ENCODE measurements around the gene MORC2.

Gene MORC2

GRCh38 chr22:30883586-30884145 lies 84.9 kb downstream of the MORC2 start:
- H3K4me3 ChIP-seq (ENCODE audit: low read length, poor library complexity, severe bottlenecking), result no peak overlapping the region
- TF ChIP-seq CTCF (conservative IDR thresholded peaks at IDR 0.05; ENCODE audit: low read length), result no peak
- TF ChIP-seq EZH2phosphoT487 (IDR thresholded peaks at IDR 0.05; ENCODE audit: borderline replicate concordance), result no peak
- no peaks in the 10 kb centered on the region for H3K79me2 ChIP-seq (ENCODE audit: insufficient read depth, low read length)
- no peaks in the 10 kb centered on the region for H3K4me1 ChIP-seq (ENCODE audit: insufficient read depth, low read length, poor library complexity, severe bottlenecking)
- no peaks in the 10 kb centered on the region for H3K9me3 ChIP-seq (ENCODE audit: insufficient read depth, low read depth, low read length)
- no peaks in the 10 kb centered on the region for H3K36me3 ChIP-seq (ENCODE audit: insufficient read depth, low read length)
- no peaks in the 10 kb centered on the region for H4K20me1 ChIP-seq (ENCODE audit: insufficient read depth, low read length, poor library complexity, severe bottlenecking)
- H3K27me3 ChIP-seq (ENCODE audit: insufficient read depth, low read length, poor library complexity, severe bottlenecking), result no peaks in the 10 kb centered on the region
- no peak overlapping the region for H3K9ac ChIP-seq (ENCODE audit: low read depth, low read length, poor library complexity, severe bottlenecking)
- H3K4me2 ChIP-seq (ENCODE audit: low read depth, low read length, poor library complexity, severe bottlenecking), result no peak overlapping the region
- no peak overlapping the region for H2AFZ ChIP-seq (ENCODE audit: low read length)
- H3K9me2 ChIP-seq (replicated peaks; ENCODE audit: low read depth, low read length), result no peaks in the 10 kb centered on the region
- no peaks in the 10 kb centered on the region for H3F3A ChIP-seq (ENCODE audit: low read depth)

GRCh38 chr22:30882974-30883533 lies 85.5 kb downstream of the MORC2 start:
- Histone ChIP-seq H3K4me3 (ENCODE audit: low read length, poor library complexity, severe bottlenecking) (no peak overlapping the region), H2AFZ (ENCODE audit: low read length) (no peak overlapping the region), H3K4me2 (ENCODE audit: low read depth, low read length, poor library complexity, severe bottlenecking) (no peak overlapping the region), H3K27me3 (ENCODE audit: insufficient read depth, low read length, poor library complexity, severe bottlenecking) (no peaks in the 10 kb centered on the region), H3K9me2 (replicated peaks; ENCODE audit: low read depth, low read length) (no peaks in the 10 kb centered on the region), H3K4me1 (ENCODE audit: insufficient read depth, low read length, poor library complexity, severe bottlenecking) (no peaks in the 10 kb centered on the region), H3K36me3 (ENCODE audit: insufficient read depth, low read length) (no peaks in the 10 kb centered on the region), H3K9ac (ENCODE audit: low read depth, low read length, poor library complexity, severe bottlenecking) (no peak overlapping the region), H3K9me3 (ENCODE audit: insufficient read depth, low read depth, low read length) (no peaks in the 10 kb centered on the region), H4K20me1 (ENCODE audit: insufficient read depth, low read length, poor library complexity, severe bottlenecking) (no peaks in the 10 kb centered on the region), H3K79me2 (ENCODE audit: insufficient read depth, low read length) (no peaks in the 10 kb centered on the region), H3F3A (ENCODE audit: low read depth) (no peaks in the 10 kb centered on the region)
- no peak for TF ChIP-seq CTCF (conservative IDR thresholded peaks at IDR 0.05; ENCODE audit: low read length)
- no peak for TF ChIP-seq EZH2phosphoT487 (IDR thresholded peaks at IDR 0.05; ENCODE audit: borderline replicate concordance)

- Histone ChIP-seq H3K27me3 (ENCODE audit: insufficient read depth, low read length, poor library complexity, severe bottlenecking) (no peaks in the 10 kb centered on the region), H3F3A (ENCODE audit: low read depth) (no peaks in the 10 kb centered on the region), H3K9ac (ENCODE audit: low read depth, low read length, poor library complexity, severe bottlenecking) (no peak overlapping the region), H3K9me3 (ENCODE audit: insufficient read depth, low read depth, low read length) (no peaks in the 10 kb centered on the region), H3K9me2 (replicated peaks; ENCODE audit: low read depth, low read length) (no peaks in the 10 kb centered on the region), H3K36me3 (ENCODE audit: insufficient read depth, low read length) (no peaks in the 10 kb centered on the region), H3K79me2 (ENCODE audit: insufficient read depth, low read length) (no peaks in the 10 kb centered on the region), H3K4me1 (ENCODE audit: insufficient read depth, low read length, poor library complexity, severe bottlenecking) (no peaks in the 10 kb centered on the region), H3K4me2 (ENCODE audit: low read depth, low read length, poor library complexity, severe bottlenecking) (no peak overlapping the region), H2AFZ (ENCODE audit: low read length) (no peak overlapping the region), H4K20me1 (ENCODE audit: insufficient read depth, low read length, poor library complexity, severe bottlenecking) (no peaks in the 10 kb centered on the region), H3K4me3 (ENCODE audit: low read length, poor library complexity, severe bottlenecking) (no peak overlapping the region)
- TF ChIP-seq CTCF (conservative IDR thresholded peaks at IDR 0.05; ENCODE audit: low read length) (no peak), EZH2phosphoT487 (IDR thresholded peaks at IDR 0.05; ENCODE audit: borderline replicate concordance) (no peak)
Observed at GRCh38 chr22:30882184-30882717, 86.3 kb downstream of the MORC2 start.
